Endometrial microvascular endothelial cells (primary cell): ENCODE measurements around the gene BACE2. TPM values are rescaled to one million over a fixed set of nuclear protein-coding genes. Genes with fewer than 3 reads are reported as not detected.

Source experiments
- in situ Hi-C: cut with HindIII; loops from 2 replicates; pipeline ENCODE4 v1.10.0; 2017; ENCODE audit warnings: low sequenced_read_pairs, low pct_unique_long_range_greater_than_20kb; ENCODE audit errors: inconsistent ontology term
- total RNA-seq: library from RNA; depleted of rRNA; stranded (reverse); fragments of >200 nt; gene quantifications from one replicate; pipeline ENCODE4 v1.2.3, GENCODE V29; 2015; ENCODE audit errors: inconsistent ontology term

The BACE2 gene
- total RNA-seq, 1 donor from 2014 or later = 120 TPM

GRCh38 chr21:41326414-41327080, 158.6 kb downstream of the BACE2 start:
- in situ Hi-C loops = no loop called here

- in situ Hi-C loops = no loop called here
Measured at GRCh38 chr21:41327753-41328152, 159.8 kb downstream of the BACE2 start.

GRCh38 chr21:41328660-41329607, 161.0 kb downstream of the BACE2 start:
- in situ Hi-C loops = no loop called here

Other genes starting within 250 kb of the BACE2 start
- not detected for gene FAM3B, start 148.6 kb downstream of the BACE2 start, total RNA-seq
- 5.2 TPM for gene MX2, start 193.9 kb downstream of the BACE2 start, total RNA-seq